RWPE1 (cell line): Measurements from ENCODE around the gene SAMD4A.

Experiments used
- CTCF ChIA-PET: fragments of 350-600 bp; sonication (Branson Sonifier 250); formaldehyde crosslinking; extraction: SDS; loops from one replicate; lab custom pipeline; 2021; lab: Yijun Ruan, JAX
- POLR2A ChIA-PET: fragments of 400-600 bp; formaldehyde crosslinking; extraction: SDS; loops from one replicate; lab custom pipeline; 2020; ENCODE audit warnings: antibody characterized with exemption; ENCODE audit not compliant: low non-redundant PET; lab: Yijun Ruan, JAX
- DNase-seq: peaks from one replicate; pipeline ENCODE4 v3.0.0; 2012; ENCODE audit warnings: low spot score
- H3K27ac ChIP-seq: fragments of 450-650 bp; 2 replicates; pipeline ENCODE4 v1.5.1; 2017
- CTCF ChIP-seq: fragments of 450-650 bp; conservative IDR thresholded peaks from 2 replicates; pipeline ENCODE4 v1.5.1; 2017; ENCODE audit warnings: low read depth, mild to moderate bottlenecking

Gene SAMD4A

GRCh38 chr14:54727929-54728328 is 161.0 kb downstream of the SAMD4A start:
- H3K27ac ChIP-seq, result no peak overlapping the region
- ChIA-PET POLR2A (no interaction called here), CTCF (no interaction called here)
- no peak for DNase-seq
- TF ChIP-seq CTCF, result no peak

GRCh38 chr14:54728700-54729527 is 162.0 kb downstream of the SAMD4A start:
- CTCF ChIA-PET, result no interaction called here
- DNase-seq, result no peak
- no peak overlapping the region for H3K27ac ChIP-seq
- POLR2A ChIA-PET, result no interaction called here
- no peak for TF ChIP-seq CTCF

GRCh38 chr14:54730156-54730961 is 163.4 kb downstream of the SAMD4A start:
- ChIA-PET CTCF (no interaction called here), POLR2A (no interaction called here)
- no peak for DNase-seq
- H3K27ac ChIP-seq, result no peak overlapping the region
- TF ChIP-seq CTCF, result no peak

- no peak for TF ChIP-seq CTCF
- no peak for DNase-seq
- H3K27ac ChIP-seq, result no peak overlapping the region
- ChIA-PET CTCF (interaction anchor here (1.5 kb wide), 1 partner anchor 171 kb away, joined by 3 read pairs; no protein-coding TSS in a partner anchor), POLR2A (no interaction called here)
These were observed 168.0 kb downstream of the SAMD4A start for GRCh38 chr14:54734966-54735365.

- POLR2A ChIA-PET, result no interaction called here
- CTCF ChIA-PET, result interaction anchor here (1.5 kb wide), 1 partner anchor 171 kb away, joined by 3 read pairs; no protein-coding TSS in a partner anchor
- DNase-seq, result no peak
- TF ChIP-seq CTCF, result no peak
- H3K27ac ChIP-seq, result no peak overlapping the region
These were observed 168.5 kb downstream of the SAMD4A start for GRCh38 chr14:54735424-54735823.

GRCh38 chr14:54737132-54737711 is 170.3 kb downstream of the SAMD4A start:
- DNase-seq, result peak; percentile 36
- no peak for TF ChIP-seq CTCF
- no peak overlapping the region for H3K27ac ChIP-seq
- ChIA-PET CTCF (interaction anchor here (0.6 kb wide), 1 partner anchor 1778 kb away, joined by 3 read pairs; no protein-coding TSS in a partner anchor), POLR2A (no interaction called here)
